HT-29 (cell line): ENCODE data around the gene ZNF281. TPM values are rescaled to one million over a fixed set of nuclear protein-coding genes. Genes with fewer than 3 reads are reported as not detected.
A peak's percentile ranks its signal among the peaks of the same experiment; 100 is the strongest.
"Not testable (repeated sequence)": the region's sequence is repeated elsewhere in the genome, so short reads cannot be mapped to it uniquely, and the experiment has no call there.

Experiments
- DNase-seq: peaks from one replicate; pipeline ENCODE4 v3.0.0-alpha.2; 2015; ENCODE audit warnings: low spot score
- total RNA-seq: library from RNA; depleted of rRNA; stranded (reverse); fragments of >200 nt; shearing (Covaris generic); gene quantifications from 2 replicates; pipeline ENCODE4 v1.2.3, GENCODE V29; 2014

ZNF281 gene
- total RNA-seq, 1 experiment from 2014 or later: 5.9 TPM

GRCh38 chr1:200432586-200432985 lies 22.8 kb upstream of the ZNF281 start:
- no peak for DNase-seq

- no peak for DNase-seq
Measured at GRCh38 chr1:200429221-200429751, 19.4 kb upstream of the ZNF281 start.

DNA sequence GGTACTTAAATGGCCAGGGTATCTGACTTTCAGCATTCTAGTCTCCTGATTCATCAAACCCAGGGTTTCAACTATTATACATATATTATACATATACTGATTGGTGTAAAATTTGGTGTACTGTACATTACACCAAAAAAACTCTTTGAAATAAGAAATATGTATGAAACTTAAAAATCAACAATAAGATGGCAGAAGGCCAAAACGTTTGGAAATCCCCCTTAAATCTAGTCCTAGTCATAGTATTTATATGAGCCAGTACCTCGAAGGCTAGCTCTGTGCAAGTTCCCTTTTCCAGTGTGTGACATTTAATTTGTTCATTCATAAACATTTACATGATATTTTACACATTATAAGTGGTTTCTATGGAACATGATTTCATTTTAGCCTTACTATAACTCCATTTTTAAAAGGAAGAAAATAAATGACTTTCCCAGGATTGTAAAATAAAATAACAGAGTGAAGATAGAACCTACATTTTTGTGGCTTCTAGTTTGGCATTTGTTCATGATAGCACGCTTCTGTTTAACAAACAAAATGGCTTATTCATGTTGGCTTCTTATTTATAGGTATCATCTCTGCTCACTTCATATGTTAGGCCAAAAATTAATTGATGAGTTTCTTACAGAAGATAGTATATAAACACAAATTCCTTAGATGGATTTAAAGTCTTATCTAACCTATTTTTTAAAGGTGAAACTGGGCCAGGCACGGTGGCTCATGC lies 18.8 kb upstream of the ZNF281 start:
- DNase-seq: no peak

DNA sequence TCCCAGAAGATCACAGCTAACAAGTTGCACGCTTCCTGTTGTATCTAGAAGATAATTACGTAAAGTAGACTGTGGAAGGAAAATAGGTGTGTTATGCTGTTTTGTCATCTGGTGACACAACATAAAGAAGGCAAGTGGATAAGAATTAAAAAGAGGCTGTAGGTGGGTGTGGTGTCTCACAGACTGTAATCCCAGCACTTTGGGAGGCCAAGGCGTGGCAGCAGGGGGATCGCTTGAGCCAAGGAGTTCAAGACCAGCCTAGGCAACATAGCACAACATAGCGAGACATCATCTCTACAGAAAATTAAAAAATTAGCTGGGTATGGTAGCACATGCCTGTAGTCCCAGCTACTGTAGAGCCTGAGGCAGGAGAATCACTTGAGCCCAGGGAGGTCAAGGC lies 17.9 kb upstream of the ZNF281 start:
- no peak for DNase-seq

- no peak for DNase-seq
Measured at GRCh38 chr1:200426196-200426595, 16.4 kb upstream of the ZNF281 start.

GRCh38 chr1:200423235-200423634 lies 13.4 kb upstream of the ZNF281 start:
- no peak for DNase-seq

- no peak for DNase-seq
Measured at GRCh38 chr1:200422211-200422610, 12.4 kb upstream of the ZNF281 start.

DNA sequence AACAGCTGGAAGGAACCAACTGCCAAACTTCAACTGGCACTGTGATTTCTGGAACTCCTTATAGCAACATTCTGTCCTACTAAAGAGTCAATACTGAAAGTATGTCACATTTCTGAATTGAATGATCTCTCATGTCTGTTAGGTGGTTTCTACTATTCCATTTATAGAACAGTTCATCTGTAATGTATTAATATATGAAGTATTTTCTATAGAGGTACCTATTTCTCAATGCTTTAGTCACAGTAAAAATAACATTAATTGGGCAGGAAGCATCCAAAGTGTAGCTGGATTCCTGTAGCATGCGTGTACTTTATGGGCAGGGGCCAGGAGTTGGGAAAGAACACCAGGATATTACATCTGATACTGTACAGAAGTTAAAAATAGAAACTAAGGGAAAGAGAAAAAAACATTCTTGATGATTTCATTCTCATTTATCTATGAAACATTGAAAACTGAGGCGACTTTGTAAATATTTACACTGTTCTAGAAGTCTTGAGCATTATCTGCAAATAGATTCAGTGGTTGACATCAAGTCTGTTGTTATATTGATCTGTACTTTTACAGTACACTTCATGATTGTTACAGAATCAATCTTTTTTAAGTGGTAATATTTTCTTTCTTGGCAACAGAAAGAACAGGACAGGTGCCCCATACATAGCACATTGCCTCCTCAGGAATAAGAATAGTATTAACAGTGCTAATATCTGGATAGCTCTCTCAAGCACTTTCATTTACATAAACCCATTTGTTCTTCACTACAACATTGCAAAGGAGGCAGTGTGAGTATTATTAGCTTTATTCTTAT lies 6.2 kb upstream of the ZNF281 start:
- DNase-seq: peak; percentile 22

DNA sequence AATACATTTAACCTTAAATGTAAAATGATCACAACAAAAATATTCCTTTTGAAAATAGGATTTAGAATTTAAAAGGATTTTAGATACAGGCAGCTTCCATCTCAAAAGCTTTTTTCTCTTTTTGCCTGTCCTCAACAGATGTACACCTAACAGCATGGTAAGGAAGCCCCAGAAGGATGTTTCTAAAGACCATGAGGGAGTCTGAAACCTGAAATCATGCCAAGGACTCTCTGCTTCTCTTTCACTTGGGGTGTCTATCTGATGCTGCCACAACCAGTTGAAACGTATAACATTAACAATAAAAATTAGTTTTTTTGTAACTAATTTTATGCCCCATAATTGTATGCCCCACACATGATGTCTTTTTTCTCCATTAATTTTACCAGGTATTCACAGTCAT lies 5.4 kb upstream of the ZNF281 start:
- DNase-seq: no peak

- DNase-seq: no peak
Measured at GRCh38 chr1:200414657-200415056, 4.8 kb upstream of the ZNF281 start.

GRCh38 chr1:200413766-200414165 lies 3.9 kb upstream of the ZNF281 start:
- not testable (repeated sequence) for DNase-seq

DNA sequence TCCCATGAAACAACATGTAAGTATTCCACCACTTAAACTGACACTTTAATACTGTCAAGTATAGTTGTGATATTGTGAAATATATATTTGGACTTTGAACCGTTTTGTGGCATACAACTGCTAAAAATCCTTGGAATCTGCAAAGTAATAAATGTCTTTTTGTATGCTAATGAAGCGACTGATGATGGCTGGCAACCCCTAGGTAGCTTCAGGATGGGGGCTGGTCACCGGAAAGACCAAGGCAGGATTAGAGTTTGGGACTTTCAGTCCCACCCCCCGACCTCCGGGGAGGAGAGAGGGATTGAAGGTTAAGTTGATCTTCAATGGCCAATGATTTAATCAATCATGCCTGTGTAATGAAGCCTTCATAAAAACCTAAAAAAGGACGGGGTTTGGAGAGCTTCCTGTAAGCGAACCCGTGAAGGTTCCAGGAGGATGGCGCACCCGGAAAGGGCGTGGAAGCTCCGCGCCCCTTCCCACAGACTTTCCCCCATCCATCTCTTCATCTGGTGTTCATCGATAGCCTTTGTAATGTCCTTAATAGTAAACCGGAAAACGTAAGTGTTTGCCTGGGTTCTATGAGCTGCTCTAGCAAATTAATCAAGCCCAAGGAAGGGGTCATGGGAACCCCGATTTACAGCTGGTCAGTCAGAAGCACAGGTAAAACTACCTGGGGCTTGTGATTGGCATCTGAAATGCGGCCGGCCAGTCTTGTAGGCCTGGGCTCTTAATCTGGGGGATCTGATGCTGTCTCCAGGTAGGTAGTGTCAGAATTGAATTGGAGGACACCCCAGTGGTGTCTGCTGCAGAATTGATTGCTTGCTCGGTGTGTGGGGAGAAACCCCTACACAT lies 1.8 kb upstream of the ZNF281 start:
- no peak for DNase-seq

- peak; percentile 65 for DNase-seq
Measured at GRCh38 chr1:200410566-200410878, 686 bp upstream of the ZNF281 start.

DNA sequence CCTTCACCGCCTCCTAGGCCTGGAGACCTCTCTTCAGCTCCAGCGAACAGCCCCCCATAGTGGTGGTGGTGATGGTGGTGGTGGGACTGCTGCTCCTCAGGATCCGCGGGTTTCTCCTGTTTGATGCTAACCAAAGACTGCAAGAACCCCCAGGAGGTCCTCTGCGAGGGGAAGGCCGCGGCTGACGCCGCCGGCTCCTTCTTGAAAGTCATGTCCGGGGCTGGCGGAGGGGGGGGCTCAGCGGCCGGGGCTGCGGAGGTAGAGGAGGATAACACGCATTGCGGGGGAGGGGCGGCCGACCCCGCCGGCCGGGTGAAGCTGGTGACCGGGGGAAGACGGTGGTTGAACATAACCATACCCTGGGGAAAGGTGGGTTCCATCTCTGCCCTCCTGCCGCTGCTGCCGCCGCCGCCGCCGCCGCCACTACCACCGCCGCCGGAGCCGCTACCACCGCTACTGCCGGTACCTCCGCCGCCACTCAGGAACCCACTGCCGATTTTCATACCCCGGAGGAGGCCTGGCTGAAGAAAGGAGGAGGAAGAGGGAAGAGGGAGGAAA lies 554 bp downstream of the ZNF281 start:
- no peak for DNase-seq

DNA sequence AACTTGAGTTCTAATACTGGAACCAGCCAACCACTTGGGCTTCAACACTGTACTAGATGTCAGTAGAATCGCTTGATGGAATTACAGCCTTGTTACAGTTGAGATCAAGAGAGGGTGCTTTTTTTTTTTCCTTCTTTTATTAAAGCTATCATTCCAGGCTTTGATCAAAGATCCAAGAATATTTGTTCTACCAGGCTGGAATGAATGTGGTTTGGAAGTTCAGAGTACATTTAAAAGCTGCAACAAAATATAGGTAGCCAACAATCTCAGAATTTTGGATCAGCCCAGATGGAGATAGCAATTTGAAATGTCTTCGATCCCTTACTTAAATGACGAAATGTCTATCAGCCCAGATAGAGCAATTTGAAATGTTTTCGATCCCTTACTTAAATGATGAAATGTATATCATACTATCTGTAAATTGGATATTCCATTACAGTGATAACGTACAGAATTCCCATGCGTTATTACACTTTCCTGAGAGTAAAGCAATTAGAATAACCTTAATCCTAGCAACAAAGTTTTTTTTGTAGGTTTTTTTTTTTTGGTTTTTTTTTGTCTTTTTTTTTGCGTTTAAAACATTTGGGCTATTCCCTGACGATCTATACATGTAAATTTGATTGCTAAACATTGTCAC lies 3.6 kb downstream of the ZNF281 start:
- DNase-seq: no peak

DNA sequence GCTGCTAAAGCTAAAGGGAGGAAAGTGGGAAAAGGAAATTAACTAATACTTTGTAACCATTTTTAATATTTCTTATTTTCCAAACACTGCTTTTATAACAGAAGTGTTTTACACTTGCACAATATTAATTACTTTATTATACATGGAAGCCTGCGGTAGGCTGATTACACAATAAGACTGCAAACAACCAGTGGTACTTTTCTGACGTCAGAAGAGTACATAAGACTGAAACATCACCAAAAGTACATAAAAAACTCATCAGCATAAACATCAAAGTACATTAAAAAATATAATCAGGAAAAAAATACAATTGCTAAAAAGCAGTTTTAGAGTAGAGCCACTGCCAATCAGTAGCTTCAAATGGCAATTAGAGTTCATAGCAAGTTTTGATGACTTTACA lies 4.6 kb downstream of the ZNF281 start:
- DNase-seq: no peak

- DNase-seq: no peak
Measured at GRCh38 chr1:200401708-200402107, 8.1 kb downstream of the ZNF281 start.

- DNase-seq: no peak
Measured at GRCh38 chr1:200401263-200401662, 8.6 kb downstream of the ZNF281 start.

DNA sequence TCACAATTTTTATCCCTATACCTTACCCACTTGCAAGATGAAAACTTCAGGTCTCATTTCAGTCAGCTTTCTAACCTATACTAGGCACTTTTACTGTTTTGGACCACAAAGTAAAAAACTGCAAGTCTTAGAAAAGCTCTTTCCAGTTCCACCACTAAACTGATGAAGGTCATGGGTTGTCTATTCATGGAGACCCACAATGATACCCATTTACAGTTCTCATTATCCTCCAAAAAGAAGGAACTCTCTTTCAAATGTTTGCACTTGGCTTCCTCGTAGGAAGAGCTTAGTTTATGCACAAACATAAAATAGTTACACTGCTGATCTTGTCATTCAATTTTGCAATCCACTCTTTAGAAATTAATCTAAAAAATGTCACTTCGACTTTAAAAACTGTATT lies 9.3 kb downstream of the ZNF281 start:
- DNase-seq: no peak

DNA sequence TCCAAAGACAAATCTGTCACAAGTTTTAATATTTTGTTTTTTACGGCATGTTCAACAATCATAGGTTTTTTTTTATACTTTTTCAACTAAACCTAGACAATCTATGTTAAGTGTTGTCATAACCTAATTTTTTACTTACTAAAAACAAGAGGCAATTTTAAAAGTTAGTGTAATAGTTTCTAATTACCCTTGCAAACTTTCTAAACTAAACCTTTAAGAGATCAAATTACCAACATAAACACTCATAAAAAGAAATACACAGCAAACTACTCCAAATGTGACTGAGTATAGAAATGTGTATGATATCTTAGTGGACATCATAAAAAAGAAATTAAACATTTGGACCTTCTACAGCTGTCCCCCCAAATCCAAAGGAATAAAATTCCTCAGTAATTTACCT lies 10.0 kb downstream of the ZNF281 start:
- no peak for DNase-seq

GRCh38 chr1:200398373-200398772 lies 11.5 kb downstream of the ZNF281 start:
- no peak for DNase-seq
